HCT116 (cell line): Measurements from ENCODE around the gene MCEE. TPM values are rescaled to one million over a fixed set of nuclear protein-coding genes. Genes with fewer than 3 reads are reported as not detected.
A peak's percentile ranks its signal among the peaks of the same experiment; 100 is the strongest.

ENCODE experiments used
- ATAC-seq: fragments of 200-7000 bp; cut with Tn5 transposase; 2 replicates; pipeline ENCODE4 v1.9.1; 2020; ENCODE audit warnings: mild to moderate bottlenecking, moderate library complexity
- Bru-seq: library from RNA; stranded (reverse); fragments of 400-500 nt; gene quantifications from one replicate; lab custom pipeline; 2021; lab: Mats Ljungman, UMichigan
- BruChase-seq, 2 experiments: library from RNA; stranded (reverse); fragments of 400-500 nt; gene quantifications; one replicate each; lab custom pipeline; 2021; lab: Mats Ljungman, UMichigan
- BruUV-seq: library from RNA; stranded (reverse); fragments of 400-500 nt; replicated peaks from 2 replicates; lab custom pipeline; 2021; lab: Mats Ljungman, UMichigan
- CTCF ChIA-PET: fragments of 300-600 bp; sonication (Branson Sonifier 250); formaldehyde crosslinking; loops from one replicate; lab custom pipeline; 2021; ENCODE audit warnings: antibody characterized with exemption; lab: Charles Lee
- POLR2A ChIA-PET: fragments of 300-600, 350-600 bp; sonication (Branson Sonifier 250); formaldehyde crosslinking; loops from one replicate; lab custom pipeline; 2021; ENCODE audit warnings: antibody characterized with exemption; lab: Charles Lee
- RAD21 ChIA-PET, 2 experiments: fragments of 300-600 bp; sonication (Branson Sonifier 250); formaldehyde crosslinking; loops; one replicate each; lab custom pipeline; 2023; ENCODE audit warnings: low total read pairs in 2 of 2; ENCODE audit not compliant: uncharacterized antibody in 2 of 2, unreplicated experiment in 2 of 2, low non-redundant PET in 1 of 2; lab: Charles Lee
- DNase-seq: peaks from one replicate; pipeline ENCODE4 v3.0.0-alpha.2; 2010; ENCODE audit warnings: low read depth, low spot score
- H2AFZ ChIP-seq: fragments of 200-600 bp; shearing (Covaris generic), sonication (generic); 2 replicates; pipeline ENCODE4 v1.6.1; 2017; ENCODE audit warnings: low read depth, mixed run types, mixed read lengths, antibody characterized with exemption, low read length; ENCODE audit not compliant: poor library complexity, severe bottlenecking
- H3K27ac ChIP-seq: 2 replicates; pipeline ENCODE4 v1.5.1; 2012; ENCODE audit warnings: low read depth, low read length
- H3K27me3 ChIP-seq: fragments of 200-600 bp; sonication (generic); 2 replicates; pipeline ENCODE4 v1.6.1; 2016; ENCODE audit warnings: mixed run types, low read length, mixed read lengths; ENCODE audit not compliant: insufficient read depth
- H3K36me3 ChIP-seq, 2 experiments: fragments of 200-500 bp in 1 of 2; fragments of 200-600 bp in 1 of 2; sonication (Bioruptor generic) in 1 of 2; sonication (generic) in 1 of 2; 2 replicates each; pipeline versions ENCODE4 v1.5.1 to v1.6.1; 2014 to 2016; ENCODE audit warnings: low read length in 2 of 2, inconsistent platforms in 1 of 2, mixed read lengths in 1 of 2, mixed run types in 1 of 2; ENCODE audit not compliant: insufficient read depth in 2 of 2, control insufficient read depth in 1 of 2
- H3K4me1 ChIP-seq, 2 experiments: fragments of 200-600 bp in 1 of 2; sonication (generic) in 1 of 2; 2 replicates each; pipeline versions ENCODE4 v1.5.1 to v1.6.1; 2012 to 2017; ENCODE audit warnings: low read length in 2 of 2, inconsistent platforms in 1 of 2, mild to moderate bottlenecking in 1 of 2, mixed read lengths in 1 of 2, mixed run types in 1 of 2, moderate library complexity in 1 of 2; ENCODE audit not compliant: insufficient read depth in 2 of 2, control insufficient read depth in 1 of 2
- H3K4me2 ChIP-seq: fragments of 200-600 bp; sonication (generic); 2 replicates; pipeline ENCODE4 v1.6.1; 2017; ENCODE audit warnings: mixed run types, low read length, mixed read lengths
- H3K4me3 ChIP-seq, 2 experiments: fragments of 200-600 bp in 1 of 2; sonication (generic) in 1 of 2; replicated peaks in 1 of 2; 2 replicates each; pipeline ENCODE4 v1.5.1; 2011 to 2016; ENCODE audit warnings: low read length in 2 of 2, control low read depth in 1 of 2, low read depth in 1 of 2, mild to moderate bottlenecking in 1 of 2, mixed read lengths in 1 of 2, mixed run types in 1 of 2
- H3K79me2 ChIP-seq: fragments of 200-600 bp; sonication (generic); 2 replicates; pipeline ENCODE4 v1.6.1; 2017; ENCODE audit warnings: mild to moderate bottlenecking, mixed run types, low read length, moderate library complexity, mixed read lengths; ENCODE audit not compliant: insufficient read depth
- H3K9ac ChIP-seq: fragments of 200-600 bp; sonication (generic); 2 replicates; pipeline ENCODE4 v1.6.1; 2016; ENCODE audit warnings: low read length, mixed read lengths
- H3K9me2 ChIP-seq: fragments of 200-600 bp; sonication (generic), shearing (Covaris generic); 2 replicates; pipeline ENCODE4 v1.6.1; 2017; ENCODE audit warnings: mixed run types, mild to moderate bottlenecking, moderate library complexity; ENCODE audit not compliant: insufficient read depth
- H3K9me3 ChIP-seq, 2 experiments: fragments of 200-500 bp in 1 of 2; fragments of 200-600 bp in 1 of 2; sonication (Bioruptor generic) in 1 of 2; sonication (generic) in 1 of 2; 2 replicates each; pipeline ENCODE4 v1.6.1; 2014 to 2017; ENCODE audit warnings: low read length in 2 of 2, mixed read lengths in 2 of 2, inconsistent platforms in 1 of 2, low read depth in 1 of 2, mild to moderate bottlenecking in 1 of 2, mixed run types in 1 of 2, moderate library complexity in 1 of 2; ENCODE audit not compliant: control insufficient read depth in 1 of 2, insufficient read depth in 1 of 2
- H4K20me1 ChIP-seq: fragments of 200-600 bp; sonication (generic), shearing (Covaris generic); 2 replicates; pipeline ENCODE4 v1.6.1; 2017; ENCODE audit warnings: mixed run types, mild to moderate bottlenecking, moderate library complexity; ENCODE audit not compliant: insufficient read depth
- CBX3 ChIP-seq: IDR thresholded peaks from 2 replicates; pipeline ENCODE4 v1.6.1; 2012; ENCODE audit warnings: low read depth
- CEBPB ChIP-seq: IDR thresholded peaks from 2 replicates; pipeline ENCODE4 v1.6.1; 2012; ENCODE audit warnings: low read depth
- EGR1 ChIP-seq: IDR thresholded peaks from 2 replicates; pipeline ENCODE4 v1.6.1; 2012; ENCODE audit warnings: low read depth
- ELF1 ChIP-seq: IDR thresholded peaks from 2 replicates; pipeline ENCODE4 v1.6.1; 2012; ENCODE audit warnings: low read depth, borderline replicate concordance
- EZH2 ChIP-seq: fragments of 200-600 bp; sonication (generic); IDR thresholded peaks from 2 replicates; pipeline ENCODE4 v1.6.1; 2017; ENCODE audit warnings: antibody characterized with exemption, mixed run types
- EZH2phosphoT487 ChIP-seq: fragments of 200-600 bp; IDR thresholded peaks from 2 replicates; pipeline ENCODE4 v1.6.1; 2018; ENCODE audit warnings: antibody characterized with exemption, borderline replicate concordance
- FOSL1 ChIP-seq: IDR thresholded peaks from 2 replicates; pipeline ENCODE4 v1.6.1; 2012; ENCODE audit warnings: low read depth
- JUND ChIP-seq: IDR thresholded peaks from 2 replicates; pipeline ENCODE4 v1.6.1; 2012
- MAX ChIP-seq: IDR thresholded peaks from 2 replicates; pipeline ENCODE4 v1.6.1; 2012
- POLR2A ChIP-seq: IDR thresholded peaks from 2 replicates; pipeline ENCODE4 v1.7.0; 2011; ENCODE audit warnings: borderline replicate concordance; ENCODE audit not compliant: insufficient read depth, insufficient read length; ENCODE audit errors: extremely low read depth
- POLR2AphosphoS5 ChIP-seq: IDR thresholded peaks from 2 replicates; pipeline ENCODE4 v1.6.1; 2011; ENCODE audit warnings: mild to moderate bottlenecking, low read depth, low read length, moderate library complexity
- RAD21 ChIP-seq: IDR thresholded peaks from 2 replicates; pipeline ENCODE4 v1.6.1; 2012; ENCODE audit warnings: low read depth, mild to moderate bottlenecking
- SIN3A ChIP-seq: IDR thresholded peaks from 2 replicates; pipeline ENCODE4 v1.6.1; 2012; ENCODE audit warnings: low read depth
- SP1 ChIP-seq: IDR thresholded peaks from 2 replicates; pipeline ENCODE4 v1.6.1; 2012; ENCODE audit warnings: low read depth
- SRF ChIP-seq: IDR thresholded peaks from 2 replicates; pipeline ENCODE4 v1.6.1; 2012; ENCODE audit warnings: low read depth
- YY1 ChIP-seq: IDR thresholded peaks from 2 replicates; pipeline ENCODE4 v1.6.1; 2011; ENCODE audit warnings: low read length, low read depth, moderate library complexity, mild to moderate bottlenecking; ENCODE audit not compliant: insufficient replicate concordance; ENCODE audit errors: extremely low read depth
- ZBTB33 ChIP-seq: IDR thresholded peaks from 2 replicates; pipeline ENCODE4 v1.6.1; 2011; ENCODE audit warnings: mild to moderate bottlenecking, low read length, moderate library complexity; ENCODE audit not compliant: insufficient replicate concordance; ENCODE audit errors: extremely low read depth
- ZFX ChIP-seq: fragments of 450-650 bp; IDR thresholded peaks from 2 replicates; pipeline ENCODE4 v1.6.1; 2017
- ZNF274 ChIP-seq: fragments of 200-500 bp; sonication (Bioruptor generic); IDR thresholded peaks from 2 replicates; pipeline ENCODE4 v1.6.1; 2014; ENCODE audit warnings: mild to moderate bottlenecking, low read depth, low read length, inconsistent platforms
- intact Hi-C: fragments of 100-400 bp; cut with micrococcal nuclease; formaldehyde crosslinking; loops from 2 replicates; pipeline ENCODE4 v1.10.0; 2022
- long read RNA-seq: library from polyadenylated mRNA; unstranded; transcript quantifications from one replicate; pipeline ENCODE4 v2.0.0, GENCODE V29; 2021; ENCODE audit not compliant: unreplicated experiment
- polyA plus RNA-seq: library from polyadenylated mRNA; unstranded; fragments of >200 nt; gene quantifications from 2 replicates; pipeline ENCODE4 v1.2.1, GENCODE V29; 2012; ENCODE audit warnings: missing spikeins
- total RNA-seq: library from RNA; stranded (reverse); gene quantifications from one replicate; pipeline ENCODE4 v1.2.1, GENCODE V29; 2021; ENCODE audit not compliant: unreplicated experiment
- TF ChIP-seq, protein P1 (sequence below), 3 experiments: fragments of 200-600 bp in 1 of 3; sonication (generic) in 1 of 3; IDR thresholded peaks in 2 of 3; conservative IDR thresholded peaks in 1 of 3; 2 replicates each; pipeline ENCODE4 v1.5.1; 2012 to 2017; ENCODE audit warnings: low read depth in 2 of 3, low read length in 2 of 3, antibody characterized with exemption in 1 of 3, borderline replicate concordance in 1 of 3, control low read depth in 1 of 3, mild to moderate bottlenecking in 1 of 3, mixed read lengths in 1 of 3, mixed run types in 1 of 3, moderate library complexity in 1 of 3; ENCODE audit not compliant: insufficient read depth in 1 of 3
- TF ChIP-seq, protein P2 (sequence below): IDR thresholded peaks from 2 replicates; pipeline ENCODE4 v1.6.1; 2012

The MCEE gene
- 9.0 TPM for total RNA-seq
- polyA plus RNA-seq = 4.2 and 4.5 TPM in 2 replicates
- percentile 71 among the genes with signal in this experiment for Bru-seq, nascent RNA
- percentile 70 among the genes with signal in this experiment for BruChase-seq, experiment 1, labeled RNA remaining after a 6-hour chase
- percentile 74 among the genes with signal in this experiment for BruChase-seq, experiment 2, labeled RNA remaining after a 2-hour chase
- long read RNA-seq, partial matches to known transcripts = 0 of 6 reads
- long read RNA-seq, other reads (novel, unspliced or antisense) = 4 of 6 reads

GRCh38 chr2:71130152-71130904, at the start of gene MCEE, which contains the start of gene MPHOSPH10:
MCEE (minus strand) TSS chr2:71130229; CDS start chr2:71130219, 10 bp downstream.
MPHOSPH10 (plus strand) TSS chr2:71130634; CDS start chr2:71130666, 32 bp downstream.
- intact Hi-C loops = loop anchor here (10.0 kb wide), 1 partner anchor 224 kb away; no protein-coding TSS in a partner anchor
- no peak for TF ChIP-seq ZNF274
- TF ChIP-seq EGR1 = peak; percentile 70
- TF ChIP-seq, protein P1, sequence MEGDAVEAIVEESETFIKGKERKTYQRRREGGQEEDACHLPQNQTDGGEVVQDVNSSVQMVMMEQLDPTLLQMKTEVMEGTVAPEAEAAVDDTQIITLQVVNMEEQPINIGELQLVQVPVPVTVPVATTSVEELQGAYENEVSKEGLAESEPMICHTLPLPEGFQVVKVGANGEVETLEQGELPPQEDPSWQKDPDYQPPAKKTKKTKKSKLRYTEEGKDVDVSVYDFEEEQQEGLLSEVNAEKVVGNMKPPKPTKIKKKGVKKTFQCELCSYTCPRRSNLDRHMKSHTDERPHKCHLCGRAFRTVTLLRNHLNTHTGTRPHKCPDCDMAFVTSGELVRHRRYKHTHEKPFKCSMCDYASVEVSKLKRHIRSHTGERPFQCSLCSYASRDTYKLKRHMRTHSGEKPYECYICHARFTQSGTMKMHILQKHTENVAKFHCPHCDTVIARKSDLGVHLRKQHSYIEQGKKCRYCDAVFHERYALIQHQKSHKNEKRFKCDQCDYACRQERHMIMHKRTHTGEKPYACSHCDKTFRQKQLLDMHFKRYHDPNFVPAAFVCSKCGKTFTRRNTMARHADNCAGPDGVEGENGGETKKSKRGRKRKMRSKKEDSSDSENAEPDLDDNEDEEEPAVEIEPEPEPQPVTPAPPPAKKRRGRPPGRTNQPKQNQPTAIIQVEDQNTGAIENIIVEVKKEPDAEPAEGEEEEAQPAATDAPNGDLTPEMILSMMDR (IDR thresholded peaks at IDR 0.05 in 2 of 3, conservative IDR thresholded peaks at IDR 0.05 in 1 of 3; ENCODE audit: borderline replicate concordance in 1 of 3, insufficient read depth in 1 of 3, low read depth in 2 of 3, low read length in 2 of 3) = no peak
- TF ChIP-seq POLR2A = peak; percentile 67
- TF ChIP-seq YY1 = peak; percentile 95
- peak; percentile 49; the same call in 1 of the 2 replicates for TF ChIP-seq ZFX
- peak; percentile 59 for TF ChIP-seq SP1
- TF ChIP-seq ELF1 = no peak
- peak; percentile 97 for TF ChIP-seq MAX
- TF ChIP-seq CBX3 = peak; percentile 91
- TF ChIP-seq ZBTB33 = no peak
- no peak for TF ChIP-seq EZH2phosphoT487
- no peak for TF ChIP-seq EZH2
- peak; percentile 87 for TF ChIP-seq POLR2AphosphoS5
- TF ChIP-seq JUND = 0 out of 2 replicates have a peak, but pooled peaks have one; percentile 33
- TF ChIP-seq SRF = peak; percentile 79
- TF ChIP-seq, protein P2, sequence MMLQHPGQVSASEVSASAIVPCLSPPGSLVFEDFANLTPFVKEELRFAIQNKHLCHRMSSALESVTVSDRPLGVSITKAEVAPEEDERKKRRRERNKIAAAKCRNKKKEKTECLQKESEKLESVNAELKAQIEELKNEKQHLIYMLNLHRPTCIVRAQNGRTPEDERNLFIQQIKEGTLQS = no peak
- TF ChIP-seq CEBPB = no peak
- no peak for TF ChIP-seq RAD21
- TF ChIP-seq SIN3A = peak; percentile 91
- no peak for TF ChIP-seq FOSL1

More at GRCh38 chr2:71130152-71130904, at the start of gene MCEE, which contains the start of gene MPHOSPH10:
- H2AFZ ChIP-seq = peak within 1 kb of the TSS; percentile 78
- H3K36me3 ChIP-seq = peaks cover 16 to 22% of the 10 kb centered on the region in 2 experiments
- H3K79me2 ChIP-seq = peaks cover 59% of the 10 kb centered on the region
- POLR2A ChIA-PET = interaction anchor here (0.8 kb wide), 1 partner anchor 30 kb away, joined by 3 read pairs; no protein-coding TSS in a partner anchor
- no peaks in the 10 kb centered on the region; the same call in 1 of the 2 replicates for H4K20me1 ChIP-seq
- CTCF ChIA-PET = no interaction called here
- H3K4me2 ChIP-seq = peak within 1 kb of the TSS; percentile 75
- peak within 1 kb of the TSS; percentile 81 for H3K9ac ChIP-seq
- ATAC-seq (peak; percentile 94), DNase-seq (peak; percentile 78)
- no peaks in the 10 kb centered on the region for H3K27me3 ChIP-seq
- no peaks in the 10 kb centered on the region for H3K9me2 ChIP-seq
- RAD21 ChIA-PET = no interaction called here
- H3K4me3 ChIP-seq = peak within 1 kb of the TSS; percentile 83 to 97
- H3K9me3 ChIP-seq = no peaks in the 10 kb centered on the region
- BruUV-seq = no TSS peak
- peak within 1 kb of the TSS; percentile 72 for H3K27ac ChIP-seq
- peaks cover 0 to 21% of the 10 kb centered on the region in 2 experiments; a peak in 2 of 4 replicates for H3K4me1 ChIP-seq
